Measurements from ENCODE around the gene MAP7D3. TPM values are rescaled to one million over a fixed set of nuclear protein-coding genes. Genes with fewer than 3 reads are reported as not detected.
A peak's percentile ranks its signal among the peaks of the same experiment; 100 is the strongest.
"Not testable (repeated sequence)": the region's sequence is repeated elsewhere in the genome, so short reads cannot be mapped to it uniquely, and the experiment has no call there.

Gene MAP7D3
- total RNA-seq, 1 donor from 2014 or later = 4.8 TPM

DNA sequence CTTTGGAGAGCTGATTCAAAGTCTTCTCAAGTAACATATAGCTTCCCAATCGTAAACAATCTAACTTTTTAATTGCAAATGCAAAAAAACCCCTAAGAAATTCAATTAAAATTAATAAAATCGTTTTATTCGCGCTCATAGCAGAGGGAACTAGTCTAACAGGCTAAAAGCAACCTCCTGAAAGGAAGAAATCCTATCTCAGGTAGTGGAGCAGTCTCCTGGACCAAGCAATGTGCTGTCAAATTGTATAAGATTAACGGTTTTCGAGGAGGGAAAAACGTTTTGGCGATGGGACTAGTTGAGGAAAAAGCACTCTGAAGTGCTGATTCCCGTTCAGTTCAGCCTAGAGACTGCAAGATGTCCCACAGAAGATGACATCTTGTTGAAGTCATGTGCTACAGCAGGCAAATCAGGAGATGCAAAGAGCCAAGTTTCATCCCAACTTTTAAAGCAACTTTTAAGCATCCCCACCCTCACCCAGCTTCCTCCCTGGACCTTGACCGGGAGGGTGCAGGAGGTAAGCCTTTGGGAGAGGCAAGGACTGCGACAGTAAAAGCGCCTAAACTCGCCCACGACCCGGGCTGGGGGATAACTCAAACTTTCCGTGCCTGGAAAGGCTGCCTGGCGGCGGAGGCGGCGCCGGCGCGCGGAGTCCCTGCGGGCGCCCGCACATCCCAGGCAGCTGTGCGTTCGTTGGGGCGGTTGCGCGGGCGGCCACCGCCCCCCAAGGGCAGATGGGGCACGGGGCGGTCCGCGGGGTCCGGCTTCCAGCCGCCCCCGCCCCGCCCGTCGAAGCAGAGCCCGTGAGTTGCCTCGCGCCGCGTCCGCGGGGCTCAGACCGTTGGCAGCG is 784 bp downstream of the MAP7D3 start:
- ATAC-seq = peak; percentile 19

DNA sequence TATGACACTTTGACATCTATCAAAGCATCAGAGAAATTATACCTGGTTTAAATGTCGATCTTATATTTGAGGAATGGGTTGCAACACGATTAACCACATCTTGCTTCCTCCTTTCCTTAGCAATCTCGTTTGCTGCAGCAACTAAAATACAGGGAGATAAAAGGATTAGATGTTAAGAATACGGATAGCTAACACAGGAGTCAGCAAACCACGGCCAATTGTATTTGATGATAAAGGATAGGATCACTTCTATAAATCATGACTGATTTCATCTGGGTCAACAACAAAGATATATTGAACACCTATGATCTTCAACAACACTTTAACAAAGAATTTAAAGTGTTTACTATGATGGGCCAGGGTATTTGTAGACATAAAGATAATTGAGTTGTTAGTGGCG is 5.0 kb downstream of the MAP7D3 start:
- no peak for ATAC-seq

DNA sequence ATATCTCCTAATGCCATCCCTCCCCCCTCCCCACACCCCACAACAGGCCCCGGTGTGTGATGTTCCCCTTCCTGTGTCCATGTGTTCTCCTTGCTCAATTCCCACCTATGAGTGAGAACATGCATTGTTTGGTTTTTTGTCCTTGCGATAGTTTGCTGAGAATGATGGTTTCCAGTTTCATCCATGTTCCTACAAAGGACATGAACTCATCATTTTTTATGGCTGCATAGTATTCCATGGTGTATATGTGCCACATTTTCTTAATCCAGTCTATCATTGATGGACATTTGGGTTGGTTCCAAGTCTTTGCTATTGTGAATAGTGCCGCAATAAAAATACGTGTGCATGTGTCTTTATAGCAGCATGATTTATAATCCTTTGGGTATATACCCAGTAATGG is 13.4 kb downstream of the MAP7D3 start:
- not testable (repeated sequence) for ATAC-seq

DNA sequence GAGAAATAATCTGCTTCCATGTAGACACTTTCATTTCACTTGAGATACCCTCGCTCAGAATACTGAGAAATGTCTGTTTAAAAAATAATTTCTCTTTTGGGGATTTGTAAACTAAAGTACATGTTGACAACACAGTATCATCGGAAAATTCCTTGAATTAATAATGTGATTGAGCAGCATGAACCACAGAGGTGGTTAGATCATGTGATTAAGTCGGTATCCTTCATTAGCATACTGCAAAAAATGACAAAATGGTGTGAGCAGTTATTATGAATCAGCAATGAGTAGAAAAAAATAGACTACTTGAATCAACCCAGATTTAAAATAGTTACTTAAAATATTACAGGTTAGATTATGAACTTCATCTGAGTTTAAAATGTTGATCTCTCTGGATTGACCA is 14.1 kb downstream of the MAP7D3 start:
- no peak for ATAC-seq

DNA sequence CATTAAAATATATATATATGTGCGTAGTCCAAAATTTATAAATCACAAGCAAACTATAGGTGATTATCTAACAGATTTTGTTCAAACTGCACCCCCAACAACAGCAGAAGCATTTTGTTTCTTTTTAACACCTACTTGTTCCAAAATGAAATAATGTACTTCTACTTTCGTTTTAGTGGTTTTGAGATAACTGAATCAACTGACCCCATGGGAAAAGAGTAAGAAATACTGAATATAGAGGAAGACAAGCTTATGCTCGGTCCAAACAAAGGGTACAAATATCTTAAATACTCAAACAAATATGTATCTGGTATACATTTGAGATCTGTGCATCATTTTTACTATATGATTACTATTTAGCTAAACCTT is 22.4 kb downstream of the MAP7D3 start:
- no peak for ATAC-seq

DNA sequence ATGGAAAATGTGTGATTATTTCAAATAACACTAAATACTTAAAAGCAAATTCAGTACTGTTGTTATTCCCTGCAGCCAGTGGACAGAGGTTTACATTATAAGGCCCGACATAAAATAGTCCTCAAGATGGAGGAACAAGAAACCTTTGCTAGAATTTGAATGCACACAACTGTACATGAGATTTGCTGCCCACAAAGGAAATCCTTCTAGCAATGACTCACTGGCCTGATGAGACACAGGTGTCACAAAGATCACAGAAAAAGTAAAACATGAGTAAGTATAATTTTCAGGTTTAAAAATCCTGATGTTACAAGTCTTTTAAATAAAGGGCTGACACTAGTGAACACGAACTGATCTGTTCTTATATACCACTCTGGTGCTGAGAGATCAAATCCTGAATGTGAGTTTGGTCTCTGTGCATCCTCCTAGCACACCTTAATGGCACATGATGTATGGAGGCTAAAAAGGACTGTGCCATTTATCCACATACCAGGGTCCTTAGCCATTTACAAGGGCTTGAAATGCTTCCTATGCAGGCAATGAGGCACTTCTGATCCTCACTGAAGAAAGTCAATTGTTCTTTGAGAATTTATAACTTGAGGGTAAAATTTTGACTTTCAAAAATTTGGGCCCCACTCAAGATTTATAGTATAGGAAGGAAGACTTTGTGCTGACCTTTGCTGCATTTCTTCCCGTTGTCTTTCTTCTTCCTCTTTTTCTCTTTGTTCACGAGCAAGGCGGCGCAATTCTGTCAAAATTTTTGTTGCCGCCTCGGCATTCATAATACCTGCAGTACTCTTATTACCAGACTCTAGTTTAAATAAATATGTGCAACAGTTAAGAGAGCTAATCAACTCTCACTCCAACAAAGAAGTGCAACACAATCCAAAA is 23.0 kb downstream of the MAP7D3 start:
- no peak for ATAC-seq

DNA sequence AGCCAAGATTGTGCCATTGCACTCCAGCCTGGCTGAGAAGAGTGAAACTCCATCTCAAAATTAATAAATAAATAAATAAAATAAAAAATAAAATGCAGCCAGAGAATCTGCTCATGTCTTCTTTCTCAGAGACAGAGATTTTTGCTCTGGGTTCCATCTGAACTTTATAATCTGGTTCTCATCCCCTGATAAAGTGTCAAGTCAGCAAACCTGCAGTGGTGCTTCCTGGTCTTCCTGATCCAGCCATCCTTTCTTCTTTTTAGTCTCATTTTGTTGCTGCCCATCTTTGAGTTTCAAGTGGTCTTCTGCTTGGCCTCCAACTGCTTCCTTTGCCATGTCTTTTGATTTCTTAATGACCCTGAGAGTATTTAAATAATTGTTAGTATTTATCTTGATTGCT is 24.1 kb downstream of the MAP7D3 start:
- ATAC-seq = no peak

DNA sequence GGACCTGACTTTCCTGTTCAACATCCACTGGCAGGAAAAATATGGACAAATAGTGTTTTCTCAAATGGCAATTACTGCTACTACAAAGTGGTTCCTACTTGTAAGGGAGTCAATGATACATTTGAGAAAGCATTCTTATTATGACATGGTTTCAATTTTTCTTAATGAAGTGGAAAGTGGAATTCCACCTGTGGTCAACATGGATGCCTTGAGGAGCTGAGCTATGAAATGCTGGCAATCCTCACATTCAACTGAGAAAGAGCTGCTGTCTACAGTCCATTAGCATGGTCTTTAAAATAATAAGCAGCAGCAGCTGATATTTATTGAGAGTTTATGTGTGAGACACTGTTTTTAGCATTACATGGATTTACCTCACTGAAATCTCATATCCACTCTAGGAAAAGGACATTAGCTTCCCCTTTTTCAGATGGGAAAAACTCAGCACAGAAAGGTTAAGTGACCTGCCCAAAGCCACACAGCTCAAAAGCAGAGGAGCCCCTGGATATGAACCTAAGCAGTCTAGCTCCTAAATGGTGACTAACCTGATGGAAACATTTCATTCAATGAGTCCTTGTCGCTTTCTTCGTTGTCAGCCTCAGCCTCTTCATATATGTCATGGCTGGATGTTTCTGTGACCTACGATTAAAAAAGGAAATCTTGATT is 29.2 kb downstream of the MAP7D3 start:
- no peak for ATAC-seq

DNA sequence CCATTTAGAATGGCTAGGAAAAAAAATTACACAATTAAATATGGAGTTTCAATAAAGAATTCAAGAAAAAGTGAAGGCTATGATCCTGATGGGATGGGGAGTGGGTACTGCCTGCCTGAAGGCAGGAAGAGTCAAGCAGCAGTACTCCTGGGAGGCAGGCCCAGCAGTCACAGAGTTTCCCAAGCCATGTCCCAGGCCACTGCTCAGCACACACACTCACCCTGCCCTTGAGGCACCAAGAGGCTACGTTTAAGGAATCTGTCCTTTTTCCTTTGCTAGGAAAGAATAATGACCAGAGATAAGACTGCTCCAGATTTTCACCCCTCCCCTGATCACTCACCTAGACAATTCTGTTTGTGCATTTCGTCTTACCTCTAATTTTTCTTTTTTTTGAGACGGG is 30.2 kb downstream of the MAP7D3 start:
- ATAC-seq = no peak

DNA sequence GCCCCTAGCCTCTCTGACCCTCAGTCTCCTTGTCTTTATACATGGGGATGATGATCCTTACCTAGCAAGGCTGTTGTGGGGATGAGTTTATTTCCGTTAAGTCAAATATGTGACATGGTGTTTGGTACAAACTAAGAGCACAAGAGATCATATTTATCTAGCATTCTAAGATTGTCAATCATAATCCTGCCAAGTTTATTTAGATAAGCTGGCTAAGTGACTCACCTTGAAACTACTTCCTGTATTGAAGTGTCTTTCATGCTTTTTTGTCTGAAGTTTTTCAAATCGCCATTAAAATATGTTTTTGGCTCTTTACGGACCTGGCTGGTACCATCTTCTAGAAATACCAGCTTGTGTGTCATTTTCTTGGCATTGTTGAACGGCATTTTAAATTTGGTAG is 30.7 kb downstream of the MAP7D3 start:
- ATAC-seq = no peak

DNA sequence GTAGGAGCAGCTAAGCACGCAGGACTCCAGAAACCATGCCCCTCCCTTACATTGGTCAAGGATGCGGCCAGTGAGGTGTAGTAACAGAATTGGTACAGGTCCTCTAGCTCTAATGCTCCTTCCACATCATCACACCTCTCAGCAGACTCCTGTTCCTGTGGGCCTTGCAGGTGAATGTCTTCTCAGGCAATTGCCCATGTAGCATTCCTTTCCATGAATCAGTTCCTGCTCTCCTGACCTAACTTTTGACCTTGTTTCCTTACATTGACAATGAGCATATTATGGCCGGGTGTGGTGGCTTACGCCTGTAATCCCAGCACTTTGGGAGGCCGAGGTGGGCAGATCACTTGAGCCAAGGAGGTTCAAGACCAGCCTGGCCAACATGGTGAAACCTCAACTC is 31.3 kb downstream of the MAP7D3 start:
- ATAC-seq = no peak

DNA sequence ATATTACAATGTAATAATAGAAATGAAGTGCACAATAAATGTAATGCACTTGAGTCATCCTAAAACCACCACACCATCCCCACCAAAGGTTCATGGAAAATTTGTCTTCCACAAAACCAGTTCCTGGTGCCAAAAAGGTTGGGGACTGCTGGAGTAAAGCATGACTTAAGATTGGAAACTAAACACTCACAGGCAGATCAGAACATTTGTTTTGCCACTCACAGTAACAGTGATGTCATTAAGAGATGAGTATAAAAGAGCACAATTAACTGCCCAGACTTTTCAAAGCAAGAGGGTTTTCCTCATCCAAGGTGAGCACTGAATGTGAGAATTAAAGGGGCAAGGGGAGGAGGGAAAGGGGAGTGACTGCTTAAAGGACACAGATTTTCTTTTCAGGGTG is 35.6 kb downstream of the MAP7D3 start:
- no peak for ATAC-seq

DNA sequence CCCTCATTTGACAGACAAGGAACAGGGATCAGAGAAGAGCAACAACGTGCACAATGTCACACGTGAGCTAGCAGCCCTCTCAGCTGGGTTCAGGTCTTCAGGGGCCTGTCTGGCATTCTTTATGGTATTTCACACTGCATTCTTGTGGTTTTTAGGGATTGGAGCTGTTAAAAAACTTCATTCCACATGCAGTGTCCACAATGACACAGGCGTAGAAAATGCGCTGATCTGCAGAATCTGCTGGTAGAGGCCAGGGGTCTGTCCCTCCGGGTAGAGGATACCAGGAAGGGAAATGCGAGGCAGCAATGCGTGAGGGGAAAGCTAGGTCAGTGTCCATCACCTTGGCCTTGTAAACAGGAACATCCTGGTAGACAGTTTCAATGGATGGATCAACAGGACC is 36.6 kb downstream of the MAP7D3 start:
- ATAC-seq = no peak

DNA sequence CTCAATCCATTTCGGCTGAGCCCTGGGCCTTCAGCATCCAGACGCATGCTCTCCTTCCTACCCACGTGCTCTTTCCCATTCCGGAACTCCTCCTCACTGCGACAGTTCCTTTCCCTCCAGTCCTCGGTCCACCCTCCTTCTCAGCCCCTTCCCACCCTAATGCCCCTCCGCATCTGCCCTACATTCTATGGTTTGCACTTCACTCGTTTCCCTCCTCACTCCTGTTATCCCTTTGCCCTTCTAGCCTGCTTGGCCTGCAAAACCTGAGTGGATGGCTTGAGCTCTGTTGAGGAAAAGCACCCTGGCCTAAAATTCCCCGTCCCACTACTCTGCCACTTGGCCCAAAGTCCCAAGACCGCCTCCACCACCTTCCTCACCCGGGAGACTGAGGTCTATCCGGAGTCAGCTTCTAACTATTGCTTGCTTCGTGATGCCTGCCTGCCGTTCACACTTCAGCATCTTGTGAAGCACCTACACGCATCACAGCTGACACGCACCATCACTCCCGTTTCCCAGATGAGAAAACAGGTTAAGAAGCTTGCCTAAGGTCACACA is 38.6 kb downstream of the MAP7D3 start:
- no peak for ATAC-seq

DNA sequence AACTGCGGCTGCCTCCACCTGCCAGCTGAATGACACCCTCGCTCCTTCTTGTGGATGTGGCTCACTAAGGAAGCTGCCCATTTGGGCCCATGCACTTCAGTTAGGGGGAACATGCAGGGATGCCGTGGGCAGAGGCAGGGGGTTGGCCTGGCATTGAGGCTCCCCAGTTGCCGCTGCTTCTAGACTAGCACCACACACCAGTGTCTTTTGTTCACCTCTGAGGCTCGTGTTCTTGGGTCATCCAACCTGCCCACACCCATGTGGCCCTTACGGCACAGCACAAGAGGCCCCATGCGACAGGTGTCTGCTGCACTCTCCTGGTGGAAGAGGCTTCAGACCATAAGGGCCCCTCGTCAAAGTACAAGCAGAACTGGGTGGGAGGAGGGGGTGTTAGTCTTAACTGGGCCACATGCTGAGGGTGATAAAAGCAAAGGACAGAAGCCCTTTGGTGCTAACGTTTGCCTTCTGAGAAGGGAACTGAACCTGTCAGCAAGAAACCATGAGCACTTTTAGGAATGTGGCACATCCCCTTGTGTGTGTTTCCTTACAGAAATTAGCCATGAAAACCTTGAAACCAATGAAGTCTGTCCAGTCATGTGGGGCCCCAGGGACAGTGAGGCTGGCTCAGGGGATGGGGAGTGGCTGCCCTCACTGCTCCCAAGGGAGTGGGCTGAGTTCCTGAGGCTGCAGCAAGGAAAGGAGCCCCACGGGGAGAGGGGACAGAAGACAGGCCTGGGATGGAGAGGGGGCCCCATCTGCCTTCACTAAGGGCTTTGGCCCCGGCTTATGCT is 39.2 kb downstream of the MAP7D3 start:
- ATAC-seq = no peak

DNA sequence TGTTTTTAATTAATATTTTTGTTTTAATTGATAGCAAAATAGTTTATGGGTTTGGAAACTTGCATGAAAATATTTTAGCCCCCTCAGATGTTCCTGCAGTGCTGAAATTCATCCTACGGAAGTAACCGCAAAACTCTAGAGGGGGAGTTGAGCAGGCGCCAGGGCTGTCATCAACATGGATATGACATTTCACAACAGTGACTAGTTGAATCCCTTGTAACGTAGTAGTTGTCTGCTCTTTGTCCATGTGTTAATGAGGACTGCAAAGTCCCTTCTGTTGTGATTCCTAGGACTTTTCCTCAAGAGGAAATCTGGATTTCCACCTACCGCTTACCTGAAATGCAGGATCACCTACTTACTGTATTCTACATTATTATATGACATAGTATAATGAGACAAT is 40.4 kb downstream of the MAP7D3 start:
- ATAC-seq = no peak

DNA sequence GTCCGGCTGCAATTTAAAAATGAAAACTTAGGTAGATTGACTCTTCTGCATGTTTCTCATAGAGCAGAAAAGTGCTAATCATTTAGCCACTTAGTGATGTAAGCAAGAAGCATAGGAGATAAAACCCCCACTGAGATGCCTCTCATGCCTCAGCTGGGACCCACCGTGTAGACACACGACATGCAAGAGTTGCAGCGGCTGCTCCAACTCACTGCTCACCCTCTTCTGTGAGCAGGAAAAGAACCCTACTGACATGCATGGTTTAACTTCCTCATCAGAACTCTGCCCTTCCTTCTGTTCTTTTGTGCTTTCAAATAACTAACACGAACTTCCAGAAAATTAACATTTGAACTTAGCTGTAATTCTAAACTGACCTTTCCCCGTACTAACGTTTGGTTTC is 41.0 kb downstream of the MAP7D3 start:
- no peak for ATAC-seq

DNA sequence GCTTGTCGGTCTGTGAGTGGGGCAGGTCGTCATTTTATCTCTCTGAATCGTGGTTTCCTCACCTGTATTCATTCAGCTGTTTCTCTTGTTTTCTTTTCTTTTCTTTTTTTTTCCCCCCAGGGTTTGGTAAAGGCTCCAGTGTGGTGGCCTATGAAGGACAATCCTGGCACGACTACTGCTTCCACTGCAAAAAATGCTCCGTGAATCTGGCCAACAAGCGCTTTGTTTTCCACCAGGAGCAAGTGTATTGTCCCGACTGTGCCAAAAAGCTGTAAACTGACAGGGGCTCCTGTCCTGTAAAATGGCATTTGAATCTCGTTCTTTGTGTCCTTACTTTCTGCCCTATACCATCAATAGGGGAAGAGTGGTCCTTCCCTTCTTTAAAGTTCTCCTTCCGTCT is 41.4 kb downstream of the MAP7D3 start:
- no peak for ATAC-seq

DNA sequence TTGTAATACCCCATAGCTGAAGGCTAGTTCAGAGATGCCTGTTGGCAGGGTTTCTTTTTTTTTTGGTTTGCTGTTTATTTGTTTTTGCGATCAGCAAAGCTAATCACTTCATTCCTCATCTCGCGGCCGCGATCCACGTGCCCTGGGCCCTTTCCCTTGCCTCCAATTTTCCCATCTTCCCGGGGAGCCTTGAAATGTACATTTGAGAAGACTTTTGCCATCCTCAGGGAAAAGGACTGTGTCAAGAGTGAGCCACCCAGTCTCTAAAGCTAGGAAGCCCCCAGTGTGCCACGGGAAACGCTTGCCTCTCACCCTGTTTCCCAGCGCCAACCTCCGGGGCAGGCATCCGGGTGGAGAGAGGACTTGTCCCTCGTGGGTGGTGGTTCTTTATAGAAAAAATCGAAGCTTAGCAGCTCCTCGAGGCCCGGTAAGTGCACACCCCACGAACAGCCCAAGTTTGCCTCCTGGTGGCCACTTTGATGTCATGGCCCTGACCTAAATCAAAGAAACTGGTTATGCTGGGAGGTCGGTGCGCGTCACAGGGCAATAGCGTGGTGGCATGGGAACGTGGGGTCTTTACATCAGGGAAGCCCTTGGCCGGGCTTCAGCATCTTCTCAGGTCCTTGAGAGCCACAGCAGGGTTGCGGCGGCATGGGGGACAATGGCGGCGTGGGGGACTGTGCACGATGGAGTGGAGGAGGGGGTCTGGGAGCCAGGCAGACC is 42.0 kb downstream of the MAP7D3 start:
- ATAC-seq = peak; percentile 27

DNA sequence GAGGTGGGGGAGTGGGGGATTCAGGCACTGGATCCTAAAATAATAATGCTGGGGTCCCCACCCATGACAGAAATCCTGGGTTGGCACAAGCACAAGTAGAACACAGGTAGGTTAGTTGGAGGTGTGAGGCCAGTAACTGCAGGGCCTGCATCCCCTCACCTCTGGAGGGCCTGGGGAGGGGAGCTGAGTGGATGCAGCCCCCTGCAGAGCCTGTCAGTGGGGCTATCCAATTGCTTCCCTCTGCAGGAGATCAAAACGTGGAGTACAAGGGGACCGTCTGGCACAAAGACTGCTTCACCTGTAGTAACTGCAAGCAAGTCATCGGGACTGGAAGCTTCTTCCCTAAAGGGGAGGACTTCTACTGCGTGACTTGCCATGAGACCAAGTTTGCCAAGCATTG is 43.7 kb downstream of the MAP7D3 start:
- ATAC-seq = no peak

DNA sequence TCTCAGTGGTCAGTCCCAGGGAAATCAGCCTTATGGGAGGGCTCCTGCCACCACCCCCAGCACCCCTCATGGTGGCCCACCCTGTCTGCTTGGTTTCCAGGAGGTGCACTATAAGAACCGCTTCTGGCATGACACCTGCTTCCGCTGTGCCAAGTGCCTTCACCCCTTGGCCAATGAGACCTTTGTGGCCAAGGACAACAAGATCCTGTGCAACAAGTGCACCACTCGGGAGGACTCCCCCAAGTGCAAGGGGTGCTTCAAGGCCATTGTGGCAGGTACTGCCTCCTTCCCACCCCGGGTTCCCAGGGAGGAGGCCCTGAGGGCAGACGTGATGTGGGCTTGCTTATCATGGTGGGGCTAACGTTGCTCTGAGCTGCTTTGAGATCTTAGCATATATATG is 44.3 kb downstream of the MAP7D3 start:
- ATAC-seq = no peak

Measured in esophagus mucosa (tissue), 1 donor.